Brain microvascular endothelial cell (primary cell): ENCODE measurements around the gene CALM1.

Experiments used
- DNase-seq: peaks from one replicate; pipeline ENCODE4 v3.0.0-alpha.2; 2020
- H3K27ac ChIP-seq: fragments of 250-450 bp; sonication (Bioruptor Pico); 2 replicates; pipeline ENCODE4 v1.5.1; 2020; ENCODE audit warnings: mild to moderate bottlenecking, moderate library complexity
- H3K27me3 ChIP-seq: fragments of 250-450 bp; sonication (Bioruptor Pico); replicated peaks from 2 replicates; pipeline ENCODE4 v1.5.1; 2020; ENCODE audit warnings: mild to moderate bottlenecking
- H3K36me3 ChIP-seq: fragments of 250-450 bp; sonication (Bioruptor Pico); replicated peaks from 2 replicates; pipeline ENCODE4 v1.5.1; 2020; ENCODE audit warnings: mild to moderate bottlenecking
- H3K4me3 ChIP-seq: 2 replicates; pipeline ENCODE4 v1.5.1; 2011; ENCODE audit warnings: low read depth, mild to moderate bottlenecking, control low read depth, low read length, moderate library complexity
- in situ Hi-C: cut with HindIII; loops from 2 replicates; pipeline ENCODE4 v1.10.0; 2017; ENCODE audit warnings: low sequenced_read_pairs, low pct_ligation_motif_present
- TF ChIP-seq, protein P1 (sequence below): IDR thresholded peaks from 2 replicates; pipeline ENCODE4 v1.5.1; 2011; ENCODE audit warnings: low read depth, mild to moderate bottlenecking, moderate library complexity, low read length, control low read depth, inconsistent platforms; ENCODE audit errors: missing control alignments

Gene CALM1

DNA sequence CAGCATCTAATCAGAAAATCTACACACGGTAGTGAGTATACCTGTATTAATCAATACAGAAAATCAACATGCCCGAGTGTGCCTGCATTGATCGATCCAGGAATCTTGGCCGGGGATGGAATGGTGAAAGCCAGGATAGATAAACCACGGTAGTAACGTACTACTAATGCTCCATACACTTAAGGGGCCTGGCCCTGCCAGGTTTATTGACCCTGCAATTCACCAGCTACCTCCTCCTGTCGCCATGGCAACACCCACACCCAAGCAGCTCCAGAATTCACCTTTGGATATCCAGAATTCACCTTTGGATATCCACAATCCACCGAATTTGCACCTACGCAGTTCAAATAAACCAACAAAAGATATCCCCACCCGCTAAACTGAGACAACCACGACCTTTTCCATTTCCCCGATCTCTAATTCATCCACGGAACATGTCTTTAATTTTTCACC, 14.8 kb upstream of the CALM1 start:
- TF ChIP-seq, protein P1, sequence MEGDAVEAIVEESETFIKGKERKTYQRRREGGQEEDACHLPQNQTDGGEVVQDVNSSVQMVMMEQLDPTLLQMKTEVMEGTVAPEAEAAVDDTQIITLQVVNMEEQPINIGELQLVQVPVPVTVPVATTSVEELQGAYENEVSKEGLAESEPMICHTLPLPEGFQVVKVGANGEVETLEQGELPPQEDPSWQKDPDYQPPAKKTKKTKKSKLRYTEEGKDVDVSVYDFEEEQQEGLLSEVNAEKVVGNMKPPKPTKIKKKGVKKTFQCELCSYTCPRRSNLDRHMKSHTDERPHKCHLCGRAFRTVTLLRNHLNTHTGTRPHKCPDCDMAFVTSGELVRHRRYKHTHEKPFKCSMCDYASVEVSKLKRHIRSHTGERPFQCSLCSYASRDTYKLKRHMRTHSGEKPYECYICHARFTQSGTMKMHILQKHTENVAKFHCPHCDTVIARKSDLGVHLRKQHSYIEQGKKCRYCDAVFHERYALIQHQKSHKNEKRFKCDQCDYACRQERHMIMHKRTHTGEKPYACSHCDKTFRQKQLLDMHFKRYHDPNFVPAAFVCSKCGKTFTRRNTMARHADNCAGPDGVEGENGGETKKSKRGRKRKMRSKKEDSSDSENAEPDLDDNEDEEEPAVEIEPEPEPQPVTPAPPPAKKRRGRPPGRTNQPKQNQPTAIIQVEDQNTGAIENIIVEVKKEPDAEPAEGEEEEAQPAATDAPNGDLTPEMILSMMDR = no peak
- Histone ChIP-seq H3K27me3 (no peaks in the 10 kb centered on the region), H3K36me3 (no peaks in the 10 kb centered on the region), H3K27ac (peak overlapping the region; percentile 99), H3K4me3 (peak overlapping the region; percentile 75)
- in situ Hi-C loops = no loop called here
- no peak for DNase-seq

DNA sequence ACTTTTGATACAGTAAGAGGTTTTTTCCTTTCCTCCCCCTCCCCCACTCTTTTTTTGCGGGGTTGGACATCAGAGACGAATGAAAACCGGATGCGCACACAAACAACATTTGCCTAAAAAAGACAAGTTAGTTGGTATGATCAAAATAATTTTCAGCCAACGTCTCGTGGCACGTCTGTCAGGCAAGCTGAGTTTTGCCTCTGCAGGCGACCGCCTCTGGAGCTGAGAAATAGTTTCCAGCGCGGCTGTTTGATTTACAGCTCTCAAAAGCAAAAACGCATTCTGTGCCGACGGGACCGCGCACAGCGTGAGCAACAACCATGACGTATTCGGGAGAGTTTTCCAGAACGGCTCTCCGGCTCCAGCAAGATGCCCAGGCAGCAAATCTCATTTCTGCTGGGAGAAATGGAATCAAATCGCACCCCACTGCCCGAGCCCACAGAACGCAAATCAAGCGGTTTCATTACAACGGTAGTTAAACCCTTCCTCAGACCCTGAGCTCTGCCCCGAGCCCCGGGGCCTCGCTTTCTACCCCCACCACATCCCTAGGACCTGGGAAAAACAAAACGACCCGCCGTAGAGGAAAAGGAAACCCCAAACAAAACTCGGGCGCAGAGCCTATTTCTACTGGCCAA, 14.2 kb upstream of the CALM1 start:
- Histone ChIP-seq H3K4me3 (peak overlapping the region; percentile 75), H3K27me3 (no peaks in the 10 kb centered on the region), H3K36me3 (no peaks in the 10 kb centered on the region), H3K27ac (peak overlapping the region; percentile 99)
- TF ChIP-seq, protein P1 = no peak
- DNase-seq = peak; percentile 70
- in situ Hi-C loops = no loop called here

DNA sequence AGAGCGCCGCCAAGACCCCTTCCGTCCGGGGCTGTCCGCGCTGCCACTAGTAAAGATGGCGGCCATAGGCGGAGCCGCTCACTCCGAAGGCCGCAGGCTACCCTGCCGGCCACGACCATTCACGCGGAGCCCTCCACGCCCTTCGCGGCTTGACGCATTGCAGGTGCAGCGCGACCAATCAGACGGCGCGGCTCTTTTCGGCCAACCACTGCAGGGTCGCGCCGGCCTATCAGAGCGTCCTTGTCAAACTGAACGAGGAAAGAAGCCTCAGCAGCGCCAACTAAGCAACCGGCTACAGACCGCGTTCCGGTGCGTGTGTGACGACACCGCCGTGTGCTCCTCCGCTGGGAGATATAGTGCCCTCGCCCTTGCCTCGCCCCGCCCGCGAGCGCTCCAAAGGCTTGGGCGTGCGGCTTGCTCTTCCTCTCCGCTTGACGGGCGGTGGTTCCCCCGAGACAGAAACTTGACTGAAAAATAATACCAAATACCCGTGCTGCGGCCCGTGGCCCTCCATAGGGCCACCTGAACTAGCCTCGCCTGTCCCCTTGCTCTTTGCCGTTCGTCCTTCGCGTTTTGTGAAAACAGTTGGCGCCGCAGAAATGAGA, 13.6 kb upstream of the CALM1 start:
- H3K27me3 ChIP-seq = no peaks in the 10 kb centered on the region
- H3K36me3 ChIP-seq = no peaks in the 10 kb centered on the region
- H3K27ac ChIP-seq = peak overlapping the region; percentile 99
- TF ChIP-seq, protein P1 = no peak
- in situ Hi-C loops = no loop called here
- H3K4me3 ChIP-seq = peak overlapping the region; percentile 75
- peak; percentile 99 for DNase-seq

DNA sequence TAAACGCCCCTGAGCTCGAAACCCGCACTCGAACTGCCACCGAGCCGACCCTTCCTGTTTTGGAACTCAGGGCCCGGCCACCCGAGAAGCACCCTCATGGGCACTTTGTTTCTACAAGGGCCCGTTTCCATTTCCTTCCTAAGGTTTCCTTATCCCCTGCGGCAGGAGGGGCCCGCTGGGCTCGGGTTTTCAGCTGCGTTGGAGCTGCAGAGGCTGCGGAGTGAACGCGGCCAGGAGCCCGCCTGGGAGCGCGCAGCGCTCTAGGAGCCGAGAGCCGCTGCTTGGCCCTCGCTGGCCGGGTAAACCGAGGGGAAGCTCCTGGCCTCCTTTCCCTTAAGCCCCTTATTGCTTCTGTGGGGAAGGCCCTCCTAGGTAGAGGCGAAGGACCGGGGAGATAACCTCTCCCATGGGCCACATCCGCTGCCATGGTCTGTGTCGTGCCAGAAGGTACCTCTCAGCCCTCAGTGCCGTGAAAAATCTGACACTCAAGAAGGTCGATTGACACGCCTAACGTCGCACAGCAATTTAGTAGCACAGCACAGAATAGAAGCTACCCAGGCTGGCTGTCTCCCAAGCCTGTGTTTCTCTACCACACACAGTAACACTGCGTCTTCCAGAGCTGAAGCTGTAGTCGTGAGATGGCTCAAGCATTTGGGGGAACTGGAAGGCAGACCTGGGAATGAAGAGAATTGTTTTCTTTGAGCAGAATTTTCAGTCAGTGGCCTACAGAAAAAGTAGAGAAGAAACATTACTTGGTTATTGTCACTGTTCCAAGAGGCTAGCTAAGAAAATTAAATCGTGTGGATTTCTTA, 12.9 kb upstream of the CALM1 start:
- peak; percentile 36 for DNase-seq
- H3K27me3 ChIP-seq = no peaks in the 10 kb centered on the region

DNA sequence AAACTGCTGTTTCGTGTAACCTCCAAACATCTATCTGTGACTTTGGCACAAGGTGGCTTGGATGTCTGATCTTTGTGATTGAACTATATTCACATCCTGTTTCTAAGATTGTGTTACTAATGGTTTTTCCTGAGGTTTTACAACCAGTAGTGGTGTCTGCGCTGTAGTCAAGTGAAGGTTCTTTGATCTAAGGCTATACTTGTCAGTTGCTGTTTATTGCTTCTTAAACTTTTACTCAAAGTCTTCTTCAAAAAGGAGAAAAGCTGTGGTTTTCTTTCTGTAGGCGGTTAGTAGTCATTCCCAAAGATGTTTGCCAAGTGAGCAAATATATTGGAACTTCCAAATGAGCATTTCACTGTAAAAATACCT, 12.3 kb upstream of the CALM1 start:
- DNase-seq = no peak
- no peaks in the 10 kb centered on the region for H3K27me3 ChIP-seq
- TF ChIP-seq, protein P1 = no peak
- H3K36me3 ChIP-seq = no peaks in the 10 kb centered on the region
- in situ Hi-C loops = no loop called here
- H3K4me3 ChIP-seq = no peak overlapping the region
- no peak overlapping the region for H3K27ac ChIP-seq

More for the DNA sequence above, 12.9 kb upstream of the CALM1 start:
- no peaks in the 10 kb centered on the region for H3K36me3 ChIP-seq
- TF ChIP-seq, protein P1 = no peak
- H3K4me3 ChIP-seq = peak overlapping the region; percentile 75
- peak overlapping the region; percentile 99 for H3K27ac ChIP-seq
- in situ Hi-C loops = no loop called here
